HG03025 (cell line): ENCODE data around the gene SETDB1.

Experiments
- ATAC-seq: cut with Tn5 transposase; IDR thresholded peaks from one replicate; pipeline ENCODE4 v1.9.1; 2021; ENCODE audit warnings: mild to moderate bottlenecking, moderate library complexity; ENCODE audit not compliant: unreplicated experiment, low FRiP score

The SETDB1 gene

GRCh38 chr1:150999926-151000325 is 73.8 kb downstream of the SETDB1 start:
- ATAC-seq: no peak

GRCh38 chr1:151000408-151000807 is 74.2 kb downstream of the SETDB1 start:
- ATAC-seq: no peak

GRCh38 chr1:151001602-151002001 is 75.4 kb downstream of the SETDB1 start:
- ATAC-seq: no peak

GRCh38 chr1:151002051-151002450 is 75.9 kb downstream of the SETDB1 start:
- no peak for ATAC-seq

GRCh38 chr1:151002611-151003010 is 76.4 kb downstream of the SETDB1 start:
- no peak for ATAC-seq

GRCh38 chr1:151003180-151003579 is 77.0 kb downstream of the SETDB1 start:
- ATAC-seq: no peak

- ATAC-seq: no peak
Observed at GRCh38 chr1:151005729-151006319, 79.7 kb downstream of the SETDB1 start.

- no peak for ATAC-seq
Observed at GRCh38 chr1:151006327-151007052, 80.3 kb downstream of the SETDB1 start, which contains the start of gene MINDY1. Gene MINDY1 (minus strand): TSS chr1:151006902. CDS start chr1:151002617, 4,285 bp downstream.

- no peak for ATAC-seq
Observed at GRCh38 chr1:151007853-151008243, 81.7 kb downstream of the SETDB1 start.

- ATAC-seq: peak; percentile 49
Observed at GRCh38 chr1:151008244-151009205, 82.4 kb downstream of the SETDB1 start, which contains the start of gene PRUNE1. Gene PRUNE1 (plus strand): TSS chr1:151008449. CDS start chr1:151008633, 184 bp downstream.

- ATAC-seq: no peak
Observed at GRCh38 chr1:151009206-151009587, 83.0 kb downstream of the SETDB1 start.

- ATAC-seq: no peak
Observed at GRCh38 chr1:151009674-151010345, 83.6 kb downstream of the SETDB1 start.

GRCh38 chr1:151010346-151010726 is 84.2 kb downstream of the SETDB1 start:
- ATAC-seq: no peak

GRCh38 chr1:151011154-151011850 is 85.1 kb downstream of the SETDB1 start:
- no peak for ATAC-seq

GRCh38 chr1:151012684-151013471 is 86.7 kb downstream of the SETDB1 start:
- no peak for ATAC-seq

GRCh38 chr1:151013518-151013917 is 87.4 kb downstream of the SETDB1 start:
- ATAC-seq: no peak
